Dermis lymphatic vessel endothelial cell (primary cell): ENCODE results near the gene NABP2. TPM values are rescaled to one million over a fixed set of nuclear protein-coding genes. Genes with fewer than 3 reads are reported as not detected.

Experiments
- total RNA-seq: library from RNA; depleted of rRNA; stranded (reverse); fragments of >200 nt; gene quantifications from 2 replicates; pipeline ENCODE4 v1.2.1, GENCODE V29; 2014

Gene NABP2
- total RNA-seq = 16.1 and 19.8 TPM in 2 replicates

DNA sequence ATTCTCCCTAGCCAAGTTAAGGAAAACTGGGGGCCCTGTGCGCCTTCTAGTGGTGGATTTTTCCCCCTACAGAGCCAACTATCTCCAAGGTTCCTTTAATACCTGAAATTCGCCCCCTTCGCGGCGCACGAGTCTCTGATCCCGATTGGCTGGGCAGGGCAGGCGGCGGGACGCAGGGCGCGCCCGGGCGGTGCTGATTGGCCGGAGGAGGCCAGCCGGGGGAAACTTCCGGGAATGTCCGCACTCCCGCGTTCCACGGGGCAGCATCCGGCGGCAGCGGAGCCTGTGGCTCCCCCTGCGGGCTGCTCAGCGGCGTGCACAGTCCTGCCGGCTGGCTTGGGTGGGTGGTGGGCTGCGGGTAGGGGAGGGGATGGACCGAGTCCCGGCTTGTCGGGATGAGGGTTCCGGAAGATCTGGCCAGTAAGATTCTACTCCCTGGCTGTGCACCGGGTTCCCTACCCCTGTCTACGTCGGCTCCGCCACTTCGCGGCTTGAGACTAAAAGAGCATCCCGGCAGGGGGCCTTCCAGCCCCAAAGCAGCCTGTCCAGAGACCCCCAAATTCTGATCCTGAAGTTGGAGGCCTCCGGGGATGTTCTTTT, at the start of gene NABP2:
Gene NABP2 (plus strand): TSS at position 241 of the 600 bp plus-strand sequence. CDS start 515 bp downstream, outside the sequence.

GRCh38 chr12:56189099-56189917, 34.8 kb upstream of the NABP2 start, which contains the start of gene SMARCC2:
Gene SMARCC2, minus strand, starts transcription at chr12:56189483. Its CDS starts 22 bp downstream, at chr12:56189461.

GRCh38 chr12:56221757-56222530, 2.2 kb upstream of the NABP2 start, which contains the start of gene RNF41:
Gene RNF41, minus strand, starts transcription at chr12:56221922. Its CDS starts 7,875 bp downstream, at chr12:56214047.

DNA sequence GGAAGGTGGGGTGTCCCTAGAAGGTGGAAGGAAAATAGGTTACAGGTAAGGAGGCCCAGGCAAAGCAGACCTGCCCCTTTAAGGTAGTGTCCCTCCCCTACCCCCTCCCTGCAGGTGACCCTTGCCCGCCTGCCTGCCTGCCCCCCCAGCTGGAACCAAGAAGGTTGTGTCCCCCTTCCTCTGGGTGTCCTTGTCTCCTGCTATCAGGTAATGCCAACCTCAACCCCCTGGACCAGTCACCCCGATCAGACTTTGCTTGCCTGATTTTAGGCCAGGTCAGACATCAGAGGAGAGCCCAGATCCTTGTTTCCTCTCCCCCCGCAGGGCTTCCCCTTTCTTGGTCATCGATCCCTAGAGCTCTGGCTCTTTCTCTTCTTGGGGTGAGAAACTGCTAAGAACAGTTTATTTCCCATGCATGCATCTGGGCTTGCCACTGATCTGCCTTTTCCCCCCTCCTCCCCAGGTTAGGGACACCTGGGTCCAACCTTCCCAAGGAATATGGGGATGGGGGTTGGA, 5.8 kb downstream of the NABP2 start, which contains the start of gene SLC39A5:
Gene SLC39A5 (plus strand): TSS at position 136 of the 516 bp plus-strand sequence. CDS start 1,224 bp downstream, outside the sequence.

GRCh38 chr12:56258068-56258819, 34.1 kb downstream of the NABP2 start, which contains the start of gene ANKRD52:
Gene ANKRD52, minus strand, starts transcription at chr12:56258384. Its CDS starts 115 bp downstream, at chr12:56258269.

DNA sequence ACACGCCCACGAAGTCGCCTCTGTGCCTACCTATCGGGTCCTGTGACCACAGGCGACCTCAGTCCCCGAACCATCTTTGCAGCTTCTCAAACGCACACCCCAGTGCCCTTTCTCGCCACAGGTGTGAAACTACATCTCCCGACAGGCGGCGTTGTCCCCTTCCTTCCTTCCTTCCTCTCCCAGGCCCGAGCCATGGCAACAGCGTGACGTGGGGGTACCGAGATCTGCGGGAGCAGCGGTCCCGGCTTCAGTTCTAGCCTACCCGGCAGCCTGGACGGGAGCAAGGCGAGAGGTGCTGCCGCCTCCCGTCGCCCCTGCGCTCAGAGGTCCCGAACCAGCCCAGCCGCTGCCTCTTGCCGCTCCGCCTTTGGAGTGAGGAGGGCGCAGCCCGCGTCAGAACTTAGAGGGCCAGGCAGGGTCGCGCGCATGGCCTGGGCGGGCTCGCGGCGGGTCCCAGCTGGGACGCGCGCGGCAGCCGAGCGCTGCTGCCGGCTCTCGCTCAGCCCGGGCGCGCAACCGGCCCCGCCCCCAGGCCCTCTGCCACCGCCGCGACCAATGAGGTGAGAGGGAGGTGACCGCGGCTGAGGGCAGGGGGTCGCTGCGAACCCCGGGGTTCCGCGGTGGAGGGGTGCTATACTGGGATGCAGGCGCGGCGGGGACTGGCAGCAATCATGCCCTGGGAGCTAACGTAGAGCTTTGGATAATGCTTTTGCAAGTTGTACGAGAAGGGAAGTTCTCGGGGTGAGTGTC, 42.7 kb downstream of the NABP2 start, which contains the start of gene COQ10A:
Gene COQ10A (plus strand): TSS at position 250 of the 750 bp plus-strand sequence. CDS start 177 bp downstream, at position 427.

Other genes starting within 250 kb of the NABP2 start
- gene SUOX, start 227.1 kb upstream of the NABP2 start, total RNA-seq = 9.2 and 9.4 TPM in 2 replicates
- gene IKZF4, start 203.3 kb upstream of the NABP2 start, total RNA-seq = 0.22 and 0.43 TPM in 2 replicates
- 108 and 138 TPM in 2 replicates for gene RPS26, start 182.4 kb upstream of the NABP2 start, total RNA-seq
- 0.17 and 0.33 TPM in 2 replicates for gene ERBB3, start 144.2 kb upstream of the NABP2 start, total RNA-seq
- gene PA2G4, start 119.8 kb upstream of the NABP2 start, total RNA-seq = 89.3 and 132 TPM in 2 replicates
- gene RPL41, start 107.7 kb upstream of the NABP2 start, total RNA-seq = 2,570 and 2,853 TPM in 2 replicates
- 5.1 and 6.6 TPM in 2 replicates for gene ZC3H10, start 106.1 kb upstream of the NABP2 start, total RNA-seq
- 275 and 388 TPM in 2 replicates for gene ESYT1, start 96.1 kb upstream of the NABP2 start, total RNA-seq
- gene MYL6B, start 71.8 kb upstream of the NABP2 start, total RNA-seq = 70.9 and 81.7 TPM in 2 replicates
- gene MYL6, start 66.0 kb upstream of the NABP2 start, total RNA-seq = 2,087 and 3,488 TPM in 2 replicates
- gene SMARCC2, start 34.9 kb upstream of the NABP2 start, total RNA-seq = 42.8 and 46.9 TPM in 2 replicates
- gene RNF41, start 2.4 kb upstream of the NABP2 start, total RNA-seq = 69.8 and 77.7 TPM in 2 replicates
- 0.09 TPM in 1 of 2 replicates, not detected in the other for gene SLC39A5, start 5.7 kb downstream of the NABP2 start, total RNA-seq
- 10.1 and 12.2 TPM in 2 replicates for gene ANKRD52, start 34.0 kb downstream of the NABP2 start, total RNA-seq
- 8.6 and 9.0 TPM in 2 replicates for gene COQ10A, start 42.6 kb downstream of the NABP2 start, total RNA-seq
- gene CS, start 76.0 kb downstream of the NABP2 start, total RNA-seq = 94.5 and 111 TPM in 2 replicates
- 61.3 and 67.6 TPM in 2 replicates for gene CNPY2, start 91.6 kb downstream of the NABP2 start, total RNA-seq
- 9.6 and 15.1 TPM in 2 replicates for gene PAN2, start 109.7 kb downstream of the NABP2 start, total RNA-seq
- gene IL23A, start 114.5 kb downstream of the NABP2 start, total RNA-seq = 0.11 TPM in 1 of 2 replicates, not detected in the other
- 65.0 and 72.6 TPM in 2 replicates for gene STAT2, start 135.8 kb downstream of the NABP2 start, total RNA-seq
- not detected in 2 replicates for gene APOF, start 138.5 kb downstream of the NABP2 start, total RNA-seq
- 7.0 and 7.2 TPM in 2 replicates for gene TIMELESS, start 225.1 kb downstream of the NABP2 start, total RNA-seq
- gene MIP, start 230.3 kb downstream of the NABP2 start, total RNA-seq = 0.22 and 0.26 TPM in 2 replicates
- gene SPRYD4, start 244.2 kb downstream of the NABP2 start, total RNA-seq = 1.8 and 1.9 TPM in 2 replicates